ENCODE measurements around the gene IL1RAP.

GRCh38 chr3:190577225-190577624, 63.3 kb downstream of the IL1RAP start:
- no peak for TF ChIP-seq CTCF (IDR thresholded peaks at IDR 0.05; ENCODE audit: poor library complexity)
- no peak for TF ChIP-seq EZH2 (IDR thresholded peaks at IDR 0.05; ENCODE audit: borderline replicate concordance)
- no peak for TF ChIP-seq EZH2phosphoT487 (IDR thresholded peaks at IDR 0.05; ENCODE audit: low read depth, severe bottlenecking, unreplicated experiment)

Data from hepatocyte (in vitro differentiated cells).